Prostate gland (tissue), 2 donors: ENCODE data around the gene PMPCA. TPM values are rescaled to one million over a fixed set of nuclear protein-coding genes. Genes with fewer than 3 reads are reported as not detected.

ENCODE experiments used
- DNase-seq: peaks from one replicate; pipeline ENCODE4 v3.0.0-alpha.2; 2019; ENCODE audit warnings: low spot score
- H3K27ac ChIP-seq, 2 donors: fragments of 200-600 bp; sonication (generic); 2 replicates each; pipeline ENCODE4 v1.5.1; 2017 to 2019
- H3K27me3 ChIP-seq: fragments of 200-600 bp; sonication (generic); replicated peaks from 2 replicates; pipeline ENCODE4 v1.5.1; 2019; ENCODE audit not compliant: insufficient read depth
- H3K36me3 ChIP-seq, 2 donors: fragments of 200-600 bp; sonication (generic); 1 replicate in 1 of 2; 2 replicates in 1 of 2; pipeline versions ENCODE4 v1.5.1 to v1.8.1; 2017 to 2019
- H3K4me1 ChIP-seq: fragments of 200-600 bp; sonication (generic); replicated peaks from 2 replicates; pipeline ENCODE4 v1.5.1; 2019
- H3K4me3 ChIP-seq, 2 donors: fragments of 200-600 bp; sonication (generic); 2 replicates each; pipeline ENCODE4 v1.5.1; 2017 to 2019
- H3K9me3 ChIP-seq: fragments of 200-600 bp; sonication (generic); 2 replicates; pipeline ENCODE4 v1.5.1; 2017
- CTCF ChIP-seq, 4 experiments: fragments of 200-600 bp in 2 of 4; fragments of 450-650 bp in 2 of 4; sonication (generic) in 2 of 4; IDR thresholded peaks; 1 replicate in 3 of 4; 2 replicates in 1 of 4; pipeline ENCODE4 v1.5.1; 2016 to 2019; ENCODE audit warnings: antibody characterized with exemption in 4 of 4, mild to moderate bottlenecking in 2 of 4, moderate library complexity in 2 of 4
- POLR2A ChIP-seq: fragments of 450-650 bp; IDR thresholded peaks from one replicate; pipeline ENCODE4 v1.6.1; 2016; ENCODE audit warnings: antibody characterized with exemption, mild to moderate bottlenecking
- POLR2AphosphoS5 ChIP-seq: sonication (generic); formaldehyde crosslinking; IDR thresholded peaks from one replicate; pipeline ENCODE4 v1.6.1; 2017; ENCODE audit warnings: antibody characterized with exemption
- WGBS: methylation state at CpG from one replicate; pipeline ENCODE4 v1.1.5; 2018; 5-methylcytosine and 5-hydroxymethylcytosine counted together
- intact Hi-C: fragments of 100-400 bp; cut with DNase I; formaldehyde crosslinking; loops from one replicate; pipeline ENCODE4 v1.14.2; 2022
- total RNA-seq, 2 donors: library from RNA; depleted of rRNA; stranded (reverse); fragments of >200 nt; gene quantifications; one replicate each; pipeline ENCODE4 v1.1.0, GENCODE V29; 2016

PMPCA gene
- total RNA-seq, 2 donors from 2014 or later: 29.2 to 58.7 TPM

- no peaks in the 10 kb centered on the region for H3K9me3 ChIP-seq
- no peak overlapping the region for H3K4me3 ChIP-seq
- 75% methylated on average over 14 of the region's 14 CpGs for WGBS
- no peaks in the 10 kb centered on the region for H3K4me1 ChIP-seq
- intact Hi-C loops: no loop called here
- H3K36me3 ChIP-seq: no peaks in the 10 kb centered on the region
- H3K27ac ChIP-seq: no peak overlapping the region
- H3K27me3 ChIP-seq: no peaks in the 10 kb centered on the region
- TF ChIP-seq POLR2AphosphoS5 (no peak), CTCF (IDR thresholded peaks at IDR 0.05) (no peak), POLR2A (no peak)
- no peak for DNase-seq
Observed at GRCh38 chr9:136374183-136374575, 36.3 kb upstream of the PMPCA start.

- TF ChIP-seq CTCF (IDR thresholded peaks at IDR 0.05) (no peak), POLR2AphosphoS5 (no peak), POLR2A (no peak)
- WGBS: 95% methylated on average over 12 of the region's 12 CpGs
- intact Hi-C loops: no loop called here
- H3K4me1 ChIP-seq: no peaks in the 10 kb centered on the region
- no peaks in the 10 kb centered on the region for H3K36me3 ChIP-seq
- no peak overlapping the region for H3K27ac ChIP-seq
- no peak overlapping the region for H3K4me3 ChIP-seq
- no peaks in the 10 kb centered on the region for H3K27me3 ChIP-seq
- no peaks in the 10 kb centered on the region for H3K9me3 ChIP-seq
- DNase-seq: no peak
Observed at GRCh38 chr9:136375096-136375495, 35.4 kb upstream of the PMPCA start.

- H3K4me1 ChIP-seq: no peaks in the 10 kb centered on the region
- no peak overlapping the region for H3K27ac ChIP-seq
- DNase-seq: no peak
- no peaks in the 10 kb centered on the region for H3K27me3 ChIP-seq
- intact Hi-C loops: no loop called here
- no peak overlapping the region for H3K4me3 ChIP-seq
- no peaks in the 10 kb centered on the region for H3K36me3 ChIP-seq
- no peaks in the 10 kb centered on the region for H3K9me3 ChIP-seq
- TF ChIP-seq POLR2AphosphoS5: no peak
- no peak for TF ChIP-seq CTCF (IDR thresholded peaks at IDR 0.05)
- TF ChIP-seq POLR2A: no peak
- WGBS: 80% methylated on average over 7 of the region's 8 CpGs
Observed at GRCh38 chr9:136376457-136376856, 34.0 kb upstream of the PMPCA start.

- DNase-seq: no peak
- no peaks in the 10 kb centered on the region for H3K27me3 ChIP-seq
- H3K4me3 ChIP-seq: no peak overlapping the region
- H3K9me3 ChIP-seq: no peaks in the 10 kb centered on the region
- 78% methylated on average over 30 of the region's 32 CpGs for WGBS
- H3K36me3 ChIP-seq: no peaks in the 10 kb centered on the region
- H3K27ac ChIP-seq: no peak overlapping the region
- TF ChIP-seq POLR2AphosphoS5: no peak
- no peak for TF ChIP-seq CTCF (IDR thresholded peaks at IDR 0.05)
- TF ChIP-seq POLR2A: no peak
- intact Hi-C loops: no loop called here
- no peaks in the 10 kb centered on the region for H3K4me1 ChIP-seq
Observed at GRCh38 chr9:136377341-136378169, 32.9 kb upstream of the PMPCA start.
